ENCODE measurements around the gene BLOC1S3.

BLOC1S3 gene, protein sequence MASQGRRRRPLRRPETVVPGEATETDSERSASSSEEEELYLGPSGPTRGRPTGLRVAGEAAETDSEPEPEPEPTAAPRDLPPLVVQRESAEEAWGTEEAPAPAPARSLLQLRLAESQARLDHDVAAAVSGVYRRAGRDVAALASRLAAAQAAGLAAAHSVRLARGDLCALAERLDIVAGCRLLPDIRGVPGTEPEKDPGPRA

DNA sequence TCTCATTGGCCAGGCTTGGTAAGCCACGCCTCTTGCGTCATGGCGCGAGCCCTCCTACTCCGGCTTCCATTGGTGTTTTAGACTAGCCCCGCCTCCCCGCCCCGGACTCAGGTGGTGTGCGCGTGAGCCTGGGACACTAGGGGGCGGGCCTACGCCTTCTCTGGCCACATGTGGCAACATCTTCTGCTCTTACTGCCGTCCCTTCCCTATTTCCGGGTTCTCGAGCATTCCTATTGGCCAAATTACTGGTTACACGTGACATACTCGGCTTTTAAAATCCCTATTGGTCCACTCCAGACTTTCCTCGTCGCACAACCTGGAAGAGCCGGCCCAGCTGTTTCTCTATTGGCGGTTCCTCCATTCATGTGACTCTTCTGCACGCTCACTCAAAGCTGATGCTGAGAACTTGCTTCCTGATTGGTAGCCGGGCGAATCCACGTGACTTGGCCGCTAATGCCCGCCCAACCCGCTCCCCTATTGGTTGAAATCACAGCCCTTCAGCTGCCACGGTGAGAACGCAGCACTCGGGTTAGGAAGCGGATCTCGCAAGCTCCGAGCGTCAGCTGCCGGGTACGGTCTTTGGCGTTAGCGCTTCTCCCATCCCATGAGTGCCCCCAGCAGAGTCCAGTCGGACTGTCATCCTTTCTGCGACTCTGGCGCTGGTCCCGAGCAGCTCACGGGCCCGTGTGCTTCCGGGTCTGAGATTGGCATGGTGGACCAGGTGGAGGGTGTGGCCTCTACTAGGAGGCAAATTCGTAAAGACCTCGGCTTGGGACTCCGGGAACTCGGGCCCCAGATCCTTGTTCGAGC is at the start of gene BLOC1S3:
Gene BLOC1S3 (plus strand): TSS at position 523 of the 810 bp plus-strand sequence. CDS start 513 bp downstream, outside the sequence.
- peak; percentile 99 to 100 (median 100) for DNase-seq (ENCODE audit: low read depth in 3 of 3)

- DNase-seq (ENCODE audit: low read depth in 3 of 3): no peak
These were observed 49.8 kb upstream of the BLOC1S3 start for GRCh38 chr19:45128806-45129205.

DNA sequence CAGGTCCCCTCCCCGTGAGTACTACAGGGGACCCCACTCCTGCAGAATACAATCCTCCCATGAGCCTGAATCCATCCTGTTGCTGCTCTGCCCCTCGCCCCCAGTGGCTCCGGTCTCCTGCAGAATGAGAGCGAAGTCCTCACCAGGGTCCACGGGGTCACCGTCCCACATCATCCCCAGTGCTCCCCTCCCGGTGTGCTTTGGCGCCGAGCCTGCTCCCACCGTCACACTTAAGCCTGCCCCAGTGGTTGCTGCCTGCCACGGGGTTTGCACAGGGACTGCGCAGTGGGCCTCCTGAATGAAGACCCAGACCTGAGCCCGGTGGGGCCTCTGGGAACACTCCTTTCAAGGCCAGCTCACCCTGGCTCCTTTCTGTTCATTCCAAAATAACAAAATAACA is 48.3 kb upstream of the BLOC1S3 start:
- no peak for DNase-seq (ENCODE audit: low read depth in 3 of 3)

DNA sequence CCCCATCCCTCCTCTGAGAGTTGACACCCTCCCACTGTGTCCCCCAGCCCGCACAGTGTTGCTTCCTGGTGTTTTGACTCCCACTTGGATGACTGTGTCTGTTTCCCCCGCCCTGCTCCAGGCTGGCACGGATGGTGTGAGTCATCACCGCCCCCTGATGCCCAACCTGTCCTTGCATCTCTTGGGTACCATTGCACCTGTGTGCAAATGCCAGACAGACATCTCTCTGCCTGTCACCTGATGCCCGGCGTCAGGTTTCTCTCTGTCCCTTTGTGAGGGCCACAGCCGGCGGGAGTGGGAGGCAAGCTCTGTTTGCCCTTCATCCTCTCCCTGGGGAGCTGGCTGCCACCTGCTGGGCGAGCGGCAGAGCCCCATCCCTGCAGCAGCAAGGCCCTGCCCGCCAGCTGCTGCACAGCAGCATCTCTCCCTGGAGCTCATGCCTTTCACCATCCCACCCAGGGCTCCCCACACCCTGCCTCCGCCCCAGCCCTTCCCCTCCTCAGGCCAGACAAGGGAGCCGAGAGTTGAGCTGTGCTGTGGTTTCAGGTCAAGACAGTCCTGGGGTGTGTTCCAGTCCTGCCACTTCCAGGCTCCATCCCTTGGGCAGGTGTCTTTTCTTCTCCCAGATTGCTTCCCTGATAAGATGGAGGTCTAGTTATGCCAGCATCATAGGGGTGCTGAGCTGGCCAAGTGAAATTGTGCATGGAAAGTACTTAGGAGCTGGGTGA is 47.5 kb upstream of the BLOC1S3 start:
- DNase-seq (ENCODE audit: low read depth in 3 of 3): no peak

DNA sequence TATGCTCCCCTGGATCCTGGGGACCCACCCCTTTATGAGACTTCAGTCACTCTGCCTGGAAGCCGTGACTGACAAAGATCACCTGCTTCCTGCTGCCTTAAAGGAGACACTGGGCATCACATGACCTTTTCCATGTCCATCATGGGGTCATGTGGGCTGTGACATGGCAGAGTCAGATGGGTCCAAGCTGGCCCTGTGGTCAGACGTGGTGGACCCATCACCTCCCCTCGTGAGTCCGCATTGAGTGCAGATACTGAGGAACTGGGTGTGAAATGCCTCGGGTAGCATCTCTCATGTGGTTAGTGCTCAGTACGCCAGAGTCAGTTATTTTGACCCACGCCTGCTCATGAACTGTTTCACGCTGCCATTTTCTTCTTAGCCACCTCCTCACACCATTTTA is 44.9 kb upstream of the BLOC1S3 start:
- DNase-seq (ENCODE audit: low read depth in 3 of 3): no peak

GRCh38 chr19:45135176-45135885 is 43.3 kb upstream of the BLOC1S3 start:
- DNase-seq (ENCODE audit: low read depth in 3 of 3): no peak

GRCh38 chr19:45136507-45137178 is 41.9 kb upstream of the BLOC1S3 start:
- DNase-seq (ENCODE audit: low read depth in 3 of 3): no peak

- DNase-seq (ENCODE audit: low read depth in 3 of 3): no peak
These were observed 41.3 kb upstream of the BLOC1S3 start for GRCh38 chr19:45137179-45137761.

DNA sequence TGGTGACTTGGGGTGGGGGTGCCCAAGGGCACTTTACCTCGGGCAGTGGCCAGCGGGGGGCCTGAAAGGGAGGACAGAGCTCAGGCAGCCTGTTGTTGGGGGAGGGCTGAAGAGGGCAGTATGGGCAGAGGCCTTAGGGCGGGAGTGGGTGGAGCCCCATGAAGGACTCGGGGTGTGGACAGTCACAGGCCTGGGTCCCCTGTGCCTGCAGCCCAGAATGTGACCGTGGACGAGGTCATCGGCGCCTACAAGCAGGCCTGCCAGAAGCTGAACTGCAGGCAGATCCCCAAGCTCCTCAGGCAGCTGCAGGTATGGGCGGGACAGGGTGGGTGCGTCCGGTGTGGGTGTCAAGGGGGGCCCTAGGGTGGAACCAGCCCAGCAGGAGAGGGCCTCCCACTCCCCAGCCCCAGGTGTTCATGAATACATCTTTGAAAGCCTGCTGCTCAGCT is 40.3 kb upstream of the BLOC1S3 start:
- no peak for DNase-seq (ENCODE audit: low read depth in 3 of 3)

- no peak for DNase-seq (ENCODE audit: low read depth in 3 of 3)
These were observed 39.1 kb upstream of the BLOC1S3 start for GRCh38 chr19:45139286-45140143.

GRCh38 chr19:45140144-45140503 is 38.5 kb upstream of the BLOC1S3 start:
- no peak for DNase-seq (ENCODE audit: low read depth in 3 of 3)

GRCh38 chr19:45140533-45140932 is 38.1 kb upstream of the BLOC1S3 start:
- no peak for DNase-seq (ENCODE audit: low read depth in 3 of 3)

- DNase-seq (ENCODE audit: low read depth in 3 of 3): no peak
These were observed 37.2 kb upstream of the BLOC1S3 start for GRCh38 chr19:45141203-45141900.

- no peak for DNase-seq (ENCODE audit: low read depth in 3 of 3)
These were observed 36.4 kb upstream of the BLOC1S3 start for GRCh38 chr19:45142016-45142725.

DNA sequence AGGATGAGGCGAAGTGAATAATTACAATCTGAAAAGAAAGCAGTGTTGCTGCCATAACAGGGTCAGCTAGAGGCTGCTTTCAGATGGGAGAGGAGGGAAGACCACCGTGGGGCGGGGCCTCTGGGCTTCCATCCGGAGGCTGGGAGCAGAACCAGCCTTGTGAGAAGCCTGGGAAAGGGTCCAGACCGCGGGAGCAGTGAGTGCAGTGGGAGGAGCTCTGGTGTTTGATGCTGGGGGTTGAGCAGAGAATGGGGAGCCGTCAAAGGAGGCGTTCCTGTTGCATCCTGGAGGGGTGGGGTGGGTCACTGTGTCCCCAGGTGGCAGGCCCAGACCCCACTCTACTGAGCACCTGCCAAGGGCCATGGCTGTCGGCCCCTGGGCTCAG is 35.9 kb upstream of the BLOC1S3 start:
- DNase-seq (ENCODE audit: low read depth in 3 of 3): no peak

- DNase-seq (ENCODE audit: low read depth in 3 of 3): no peak
These were observed 33.9 kb upstream of the BLOC1S3 start for GRCh38 chr19:45144431-45145269.

GRCh38 chr19:45145270-45146189 is 33.1 kb upstream of the BLOC1S3 start:
- DNase-seq (ENCODE audit: low read depth in 3 of 3): no peak
